HG02973 (cell line): ENCODE measurements around the gene WDR26.
"Not testable (repeated sequence)": the region's sequence is repeated elsewhere in the genome, so short reads cannot be mapped to it uniquely, and the experiment has no call there.

ENCODE experiments used
- ATAC-seq: cut with Tn5 transposase; IDR thresholded peaks from one replicate; pipeline ENCODE4 v1.9.1; 2021; ENCODE audit warnings: moderate library complexity; ENCODE audit not compliant: unreplicated experiment

Gene WDR26

GRCh38 chr1:224352436-224353085 is 82.0 kb downstream of the WDR26 start:
- ATAC-seq, result not testable (repeated sequence)

DNA sequence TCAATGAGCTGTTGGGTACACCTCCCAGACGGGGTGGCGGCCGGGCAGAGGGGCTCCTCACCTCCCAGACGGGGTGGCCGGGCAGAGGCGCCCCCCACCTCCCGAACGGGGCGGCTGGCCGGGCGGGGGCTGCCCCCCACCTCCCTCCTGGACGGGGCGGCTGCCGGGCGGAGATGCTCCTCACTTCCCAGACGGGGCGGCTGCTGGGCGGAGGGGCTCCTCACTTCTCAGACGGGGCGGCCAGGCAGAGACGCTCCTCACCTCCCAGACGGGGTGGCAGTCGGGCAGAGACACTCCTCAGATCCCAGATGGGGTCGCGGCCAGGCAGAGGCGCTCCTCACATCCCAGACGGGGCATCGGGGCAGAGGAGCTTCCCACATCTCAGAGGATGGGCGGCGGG is 84.9 kb downstream of the WDR26 start:
- not testable (repeated sequence) for ATAC-seq

GRCh38 chr1:224348137-224348536 is 86.5 kb downstream of the WDR26 start:
- no peak for ATAC-seq

DNA sequence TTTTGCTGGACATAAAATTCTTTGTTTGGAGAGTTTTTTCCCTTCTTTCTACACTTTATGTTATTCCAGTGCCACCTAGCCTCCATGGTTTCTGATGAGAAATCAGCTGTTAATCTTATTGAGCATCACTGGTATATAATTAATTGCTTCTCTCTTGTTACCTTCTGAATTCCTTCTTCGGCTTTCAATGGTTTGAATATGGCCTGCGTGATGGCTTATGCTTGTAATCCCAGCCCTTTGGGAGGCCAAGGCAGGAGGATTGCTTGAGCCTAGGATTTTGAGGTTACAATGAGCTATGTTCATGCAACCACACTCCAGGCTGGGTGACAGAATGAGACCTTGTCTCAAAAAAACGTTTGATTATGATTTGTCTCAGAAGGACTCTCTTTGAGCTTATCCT is 90.9 kb downstream of the WDR26 start:
- no peak for ATAC-seq

DNA sequence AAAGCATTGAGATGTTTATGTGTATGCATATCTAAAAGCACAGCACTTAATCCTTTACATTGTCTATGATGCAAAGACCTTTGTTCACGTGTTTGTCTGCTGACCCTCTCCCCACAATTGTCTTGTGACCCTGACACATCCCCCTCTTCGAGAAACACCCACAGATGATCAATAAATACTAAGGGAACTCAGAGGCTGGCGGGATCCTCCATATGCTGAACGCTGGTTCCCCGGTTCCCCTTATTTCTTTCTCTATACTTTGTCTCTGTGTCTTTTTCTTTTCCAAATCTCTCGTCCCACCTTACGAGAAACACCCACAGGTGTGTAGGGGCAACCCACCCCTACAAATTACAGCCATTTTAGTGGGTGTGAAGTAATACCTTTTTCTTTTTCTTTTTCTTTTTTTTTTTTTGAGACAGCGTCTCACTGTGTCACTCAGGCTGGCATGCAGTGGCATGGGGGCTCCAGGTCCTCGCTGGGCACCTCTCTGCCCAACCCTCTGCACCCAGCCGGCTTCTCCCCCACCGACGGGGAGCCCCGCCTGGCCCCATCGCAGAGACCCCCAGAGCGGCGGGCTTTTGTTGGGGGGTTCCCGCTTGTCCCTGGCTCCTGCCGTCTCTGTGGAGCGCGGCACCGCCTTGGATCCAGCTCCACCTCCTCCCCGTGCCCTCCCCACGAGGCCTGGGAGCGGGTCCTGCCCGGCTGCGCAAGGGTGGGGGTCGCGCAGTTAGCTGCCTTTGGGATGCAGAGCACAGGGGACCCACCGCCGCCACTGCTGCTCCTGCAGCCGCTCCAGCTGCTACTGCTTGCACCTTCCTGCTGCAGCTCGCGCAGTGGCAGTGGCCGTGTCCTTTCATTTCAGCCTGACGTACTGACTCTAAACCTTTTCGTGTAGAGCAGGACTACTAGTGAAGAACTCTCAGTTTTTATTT is 93.9 kb downstream of the WDR26 start:
- ATAC-seq, result peak; percentile 74

DNA sequence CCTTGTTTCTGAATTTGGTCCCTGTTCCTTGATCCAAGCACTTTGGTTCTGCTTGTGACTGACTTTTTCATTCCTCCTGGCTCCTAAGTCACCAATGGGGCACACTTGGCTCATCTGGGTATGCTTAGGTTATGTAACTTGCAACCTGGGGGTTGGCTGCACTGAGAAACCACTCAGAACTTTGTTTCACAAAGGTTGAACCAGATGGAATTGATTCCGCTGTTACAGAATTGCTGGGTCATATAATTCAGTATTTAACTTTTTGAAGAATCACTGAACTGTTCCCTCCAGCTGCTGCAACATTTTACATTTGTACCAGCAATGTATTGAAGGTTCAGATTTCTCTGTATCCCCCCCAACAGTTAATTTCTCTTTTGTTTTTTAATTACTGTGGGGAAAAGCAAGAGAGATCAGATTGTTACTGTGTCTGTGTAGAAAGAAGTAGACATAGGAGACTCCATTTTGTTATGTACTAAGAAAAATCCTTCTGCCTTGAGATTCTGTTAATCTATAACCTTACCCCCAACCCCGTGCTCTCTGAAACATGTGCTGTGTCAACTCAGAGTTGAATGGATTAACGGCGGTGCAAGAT is 95.1 kb downstream of the WDR26 start:
- no peak for ATAC-seq

DNA sequence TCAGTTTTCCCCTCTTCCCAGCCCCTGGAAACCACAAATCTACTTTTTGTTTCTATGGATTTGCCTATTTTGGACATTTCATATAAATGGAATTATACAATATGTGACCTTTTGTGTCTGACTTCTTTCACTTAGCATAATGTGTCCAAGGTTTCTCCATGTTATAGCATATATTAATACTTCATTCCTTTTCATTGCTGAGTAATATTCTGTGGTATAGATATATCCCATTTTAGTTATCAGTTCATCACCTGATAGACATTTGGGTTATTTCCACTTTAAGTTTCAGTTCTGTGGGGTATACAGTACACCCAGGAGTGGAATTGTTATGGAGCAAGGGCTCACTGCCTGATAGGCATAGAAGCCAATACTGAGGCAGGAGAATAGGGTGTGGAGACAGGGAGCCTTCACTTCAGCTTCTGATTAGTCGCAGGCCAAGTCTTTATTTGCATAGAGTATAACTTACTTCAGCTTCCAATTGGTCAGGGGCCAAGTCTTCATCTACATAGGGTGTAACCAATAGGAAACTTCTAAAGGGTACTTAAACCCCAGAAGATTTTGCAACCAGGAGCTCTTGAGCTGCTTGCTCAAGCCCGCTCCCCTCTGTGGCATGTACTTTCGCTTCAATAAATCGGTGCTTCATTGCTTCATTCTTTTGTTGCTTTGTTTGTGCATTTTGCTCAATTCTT is 96.3 kb downstream of the WDR26 start:
- no peak for ATAC-seq
